H1 (cell line): ENCODE results near the gene RAB38. TPM values are rescaled to one million over a fixed set of nuclear protein-coding genes. Genes with fewer than 3 reads are reported as not detected.

Experiments
- CTCF ChIA-PET: fragments of 300-600 bp; sonication (Branson Sonifier 250); formaldehyde crosslinking; loops from one replicate; lab custom pipeline; 2021; ENCODE audit not compliant: partially characterized antibody; lab: Charles Lee
- POLR2A ChIA-PET: fragments of 300-600 bp; sonication (Branson Sonifier 250); formaldehyde crosslinking; loops from one replicate; lab custom pipeline; 2021; ENCODE audit warnings: inconsistent platforms; ENCODE audit not compliant: partially characterized antibody; lab: Charles Lee
- DNase-seq, 2 experiments: peaks; one replicate each; pipeline versions ENCODE4 v3.0.0 to v3.0.0-alpha.2; 2010 to 2022; ENCODE audit warnings: low spot score in 2 of 2, low read depth in 1 of 2, mixed read lengths in 1 of 2
- FAIRE-seq: peaks from 2 replicates; lab custom pipeline; 2011; peaks lifted over from hg19 to GRCh38; lab: Jason Lieb, UNC
- H2AFZ ChIP-seq: 2 replicates; pipeline ENCODE4 v1.8.1; 2012; ENCODE audit warnings: low read length, inconsistent platforms
- H2AK5ac ChIP-seq: 2 replicates; pipeline ENCODE4 v1.6.1; 2013; ENCODE audit warnings: low read depth, low read length
- H2BK120ac ChIP-seq: replicated peaks from 2 replicates; pipeline ENCODE3; 2013; ENCODE audit warnings: low read depth, low read length, inconsistent platforms
- H2BK12ac ChIP-seq: 2 replicates; pipeline ENCODE4 v1.6.1; 2013; ENCODE audit warnings: low read depth, low read length
- H2BK15ac ChIP-seq: 2 replicates; pipeline ENCODE4 v1.6.1; 2013; ENCODE audit warnings: low read length
- H2BK20ac ChIP-seq: 2 replicates; pipeline ENCODE4 v1.6.1; 2013; ENCODE audit warnings: low read length
- H2BK5ac ChIP-seq: 2 replicates; pipeline ENCODE4 v1.6.1; 2013; ENCODE audit warnings: low read depth, low read length
- H3K14ac ChIP-seq: 2 replicates; pipeline ENCODE4 v1.6.1; 2013; ENCODE audit warnings: inconsistent platforms; ENCODE audit not compliant: insufficient read length
- H3K18ac ChIP-seq: 2 replicates; pipeline ENCODE4 v1.6.1; 2013; ENCODE audit warnings: low read length; ENCODE audit errors: extremely low read depth
- H3K23ac ChIP-seq: 2 replicates; pipeline ENCODE4 v1.6.1; 2013; ENCODE audit warnings: inconsistent platforms; ENCODE audit not compliant: insufficient read length
- H3K23me2 ChIP-seq: 2 replicates; pipeline ENCODE4 v1.6.1; 2013; ENCODE audit warnings: low read depth, low read length
- H3K27ac ChIP-seq: 2 replicates; pipeline ENCODE4 v1.6.1; 2011; ENCODE audit warnings: low read depth, low read length, inconsistent platforms
- H3K27me3 ChIP-seq, 4 experiments: replicated peaks in 1 of 4; 1 replicate in 1 of 4; 2 replicates in 3 of 4; pipeline versions ENCODE4 v1.6.1 to v1.8.1; 2011 to 2013; ENCODE audit warnings: low read length in 3 of 4, mild to moderate bottlenecking in 3 of 4, inconsistent platforms in 2 of 4, mixed read lengths in 2 of 4, moderate library complexity in 1 of 4; ENCODE audit not compliant: control insufficient read depth in 3 of 4, insufficient read depth in 3 of 4; ENCODE audit errors: extremely low read depth in 1 of 4
- H3K36me3 ChIP-seq, 4 experiments: 2 replicates each; pipeline versions ENCODE4 v1.6.1 to v1.8.1; 2011 to 2013; ENCODE audit warnings: mild to moderate bottlenecking in 4 of 4, low read length in 3 of 4, moderate library complexity in 2 of 4, control low read depth in 1 of 4, inconsistent platforms in 1 of 4; ENCODE audit not compliant: insufficient read depth in 4 of 4, control insufficient read depth in 2 of 4
- H3K4ac ChIP-seq: replicated peaks from 2 replicates; pipeline ENCODE3; 2013; ENCODE audit warnings: low read length, low read depth, mixed read lengths, inconsistent platforms; ENCODE audit not compliant: insufficient read length
- H3K4me1 ChIP-seq, 4 experiments: replicated peaks in 1 of 4; 1 replicate in 1 of 4; 2 replicates in 3 of 4; pipeline versions ENCODE4 v1.6.1 to v1.8.1; 2011 to 2013; ENCODE audit warnings: low read length in 3 of 4, inconsistent platforms in 2 of 4, mixed read lengths in 1 of 4; ENCODE audit not compliant: insufficient read depth in 4 of 4, control insufficient read depth in 3 of 4
- H3K4me2 ChIP-seq, 2 experiments: 2 replicates each; pipeline versions ENCODE4 v1.6.1 to v1.8.1; 2011 to 2013; ENCODE audit warnings: low read depth in 2 of 2, low read length in 2 of 2, control low read depth in 1 of 2, inconsistent platforms in 1 of 2, mild to moderate bottlenecking in 1 of 2; ENCODE audit not compliant: insufficient read depth in 1 of 2
- H3K4me3 ChIP-seq, 4 experiments: fragments of 200-600, 300-600 bp in 1 of 4; sonication (generic), shearing (Covaris generic), sonication (Bioruptor Twin) in 1 of 4; 2 replicates each; pipeline versions ENCODE4 v1.5.1 to v1.8.1; 2011 to 2016; ENCODE audit warnings: low read length in 4 of 4, low read depth in 3 of 4, control low read depth in 2 of 4, inconsistent platforms in 2 of 4, mild to moderate bottlenecking in 2 of 4, mixed read lengths in 1 of 4, moderate library complexity in 1 of 4; ENCODE audit not compliant: insufficient read depth in 2 of 4; ENCODE audit errors: extremely low read depth in 1 of 4
- H3K56ac ChIP-seq: replicated peaks from 2 replicates; pipeline ENCODE3; 2013; ENCODE audit warnings: low read depth, mild to moderate bottlenecking, mixed read lengths, low read length, inconsistent platforms; ENCODE audit not compliant: insufficient read length
- H3K79me1 ChIP-seq: 2 replicates; pipeline ENCODE4 v1.6.1; 2013; ENCODE audit warnings: low read depth, low read length, control low read depth
- H3K79me2 ChIP-seq, 2 experiments: 2 replicates each; pipeline versions ENCODE4 v1.6.1 to v1.8.1; 2012 to 2013; ENCODE audit warnings: low read length in 2 of 2, mild to moderate bottlenecking in 2 of 2, inconsistent platforms in 1 of 2; ENCODE audit not compliant: insufficient read depth in 2 of 2, control insufficient read depth in 1 of 2
- H3K9ac ChIP-seq, 4 experiments: replicated peaks in 1 of 4; 1 replicate in 1 of 4; 2 replicates in 3 of 4; pipeline versions ENCODE4 v1.6.1 to v1.8.1; 2011 to 2013; ENCODE audit warnings: low read depth in 3 of 4, low read length in 3 of 4, control low read depth in 2 of 4, mild to moderate bottlenecking in 2 of 4, moderate library complexity in 2 of 4, inconsistent platforms in 1 of 4; ENCODE audit errors: extremely low read depth in 1 of 4
- H3K9me3 ChIP-seq, 2 experiments: 2 replicates each; pipeline versions ENCODE4 v1.6.1 to v1.8.1; 2012 to 2013; ENCODE audit warnings: mild to moderate bottlenecking in 2 of 2, moderate library complexity in 2 of 2, control low read depth in 1 of 2, inconsistent platforms in 1 of 2, low read depth in 1 of 2, low read length in 1 of 2, mixed read lengths in 1 of 2; ENCODE audit not compliant: insufficient read depth in 2 of 2
- H4K20me1 ChIP-seq, 2 experiments: replicated peaks in 1 of 2; 2 replicates each; pipeline versions ENCODE3 to v1.8.1; 2011 to 2013; ENCODE audit warnings: inconsistent platforms in 2 of 2, low read length in 2 of 2, mild to moderate bottlenecking in 1 of 2; ENCODE audit not compliant: insufficient read depth in 2 of 2, control insufficient read depth in 1 of 2
- H4K5ac ChIP-seq: 2 replicates; pipeline ENCODE4 v1.6.1; 2013; ENCODE audit warnings: low read length, low read depth, mixed read lengths, inconsistent platforms; ENCODE audit not compliant: insufficient read length
- H4K8ac ChIP-seq: 2 replicates; pipeline ENCODE4 v1.8.0; 2013; ENCODE audit warnings: mild to moderate bottlenecking, moderate library complexity, low read length, inconsistent platforms; ENCODE audit not compliant: insufficient read depth; ENCODE audit errors: extremely low read depth
- H4K91ac ChIP-seq: replicated peaks from 2 replicates; pipeline ENCODE3; 2013; ENCODE audit warnings: low read length, mixed read lengths, inconsistent platforms; ENCODE audit not compliant: insufficient read length
- EZH2 ChIP-seq: fragments of 200-600 bp; sonication (generic); IDR thresholded peaks from 2 replicates; pipeline ENCODE4 v1.7.1; 2012; ENCODE audit warnings: low read depth, mild to moderate bottlenecking, moderate library complexity, low read length, inconsistent platforms; ENCODE audit not compliant: severe bottlenecking
- GABPA ChIP-seq: IDR thresholded peaks from 2 replicates; pipeline ENCODE4 v1.6.1; 2011; ENCODE audit warnings: mild to moderate bottlenecking, low read length, moderate library complexity, borderline replicate concordance; ENCODE audit not compliant: insufficient read depth
- HDAC2 ChIP-seq, 2 experiments: fragments of 300-600 bp in 1 of 2; sonication (generic) in 1 of 2; IDR thresholded peaks; 2 replicates each; pipeline ENCODE4 v1.6.1; 2011 to 2012; ENCODE audit warnings: low read depth in 2 of 2, low read length in 2 of 2, mild to moderate bottlenecking in 2 of 2, moderate library complexity in 2 of 2, borderline replicate concordance in 1 of 2, inconsistent platforms in 1 of 2
- MAFK ChIP-seq: IDR thresholded peaks from 2 replicates; pipeline ENCODE4 v1.6.1; 2012; ENCODE audit warnings: low read depth, mild to moderate bottlenecking, improper control_type of control experiment, low read length
- RBBP5 ChIP-seq: IDR thresholded peaks from 2 replicates; pipeline ENCODE4 v1.7.1; 2012; ENCODE audit warnings: low read depth, mild to moderate bottlenecking, inconsistent platforms, low read length, moderate library complexity, borderline replicate concordance
- SIRT6 ChIP-seq: IDR thresholded peaks from one replicate; pipeline ENCODE4 v1.7.1; 2012; ENCODE audit warnings: low read length, inconsistent platforms
- SUZ12 ChIP-seq: fragments of 200-600 bp; sonication (generic); IDR thresholded peaks from 2 replicates; pipeline ENCODE4 v1.6.1; 2012; ENCODE audit warnings: mild to moderate bottlenecking, inconsistent platforms, low read length, moderate library complexity, mixed read lengths
- TAF7 ChIP-seq: optimal IDR thresholded peaks from 2 replicates; pipeline ENCODE3; 2011; ENCODE audit warnings: low read depth, mild to moderate bottlenecking, inconsistent platforms, low read length, moderate library complexity, borderline replicate concordance
- WGBS, 2 experiments: shearing (Covaris generic) in 1 of 2; methylation state at CpG; one replicate each; pipeline versions ENCODE4 v1.1.6 to v1.1.7; 2013 to 2015; ENCODE audit warnings: low lambda C conversion rate in 2 of 2, mixed read lengths in 2 of 2, inconsistent platforms in 1 of 2, low coverage in 1 of 2, missing lambda C conversion rate in 1 of 2; ENCODE audit not compliant: insufficient replicate concordance in 2 of 2, insufficient coverage in 1 of 2, insufficient read length in 1 of 2; ENCODE audit errors: extremely low coverage in 1 of 2, missing lambda C conversion rate in 1 of 2; 5-methylcytosine and 5-hydroxymethylcytosine counted together
- polyA plus RNA-seq, 7 experiments: library from polyadenylated mRNA; depleted of rRNA in 3 of 7; stranded (reverse) in 5 of 7; unstranded in 2 of 7; fragments of >200 nt in 5 of 7; fragments of 200-250 nt in 2 of 7; gene quantifications; 1 replicate in 5 of 7; 2 replicates in 1 of 7; 4 replicates in 1 of 7; pipeline versions ENCODE4 v1.2.1 to v1.2.3, GENCODE V29; 2011 to 2013; ENCODE audit warnings: missing spikeins in 2 of 7, mixed read lengths in 2 of 7
- total RNA-seq: library from RNA; stranded (reverse); fragmentation: NEBNext Ultra II Directional; extraction: Animal tissue kit (Norgen Biotek cat#: 25700); gene quantifications from 2 replicates; pipeline ENCODE4 v1.2.1, GENCODE V29; 2021
- TF ChIP-seq, protein P1 (sequence below): IDR thresholded peaks from 2 replicates; pipeline ENCODE4 v1.6.1; 2012; ENCODE audit warnings: inconsistent platforms

The RAB38 gene
- total and polyA plus RNA-seq, 2 of the 8 experiments (the other 6 are each of a cell fraction or from before 2014, with no cell fraction given): 15.4 to 16.5 TPM

DNA sequence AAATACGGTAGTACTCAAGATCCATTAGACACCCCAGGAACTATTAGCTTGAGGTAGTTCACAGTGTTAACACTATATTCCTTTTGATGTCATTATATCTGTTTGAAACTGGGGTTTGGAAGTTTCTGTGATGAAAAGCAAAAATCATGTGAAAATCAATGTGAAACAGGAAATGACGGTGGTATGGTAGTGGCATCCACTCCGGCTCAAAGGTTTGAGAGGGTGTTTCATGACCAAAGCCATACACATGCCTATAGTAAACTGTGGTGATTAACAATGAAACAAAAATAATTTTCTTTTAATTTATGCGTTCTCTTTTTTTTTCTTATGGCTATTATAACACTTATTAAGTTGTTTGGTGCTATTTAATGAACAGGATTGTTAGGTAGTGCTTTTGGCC is 10.9 kb downstream of the RAB38 start:
- Histone ChIP-seq H3K14ac (no peak overlapping the region), H4K5ac (no peak overlapping the region), H2AK5ac (no peak overlapping the region), H3K56ac (no peak overlapping the region), H3K79me2 (no peaks in the 10 kb centered on the region), H2BK15ac (no peak overlapping the region), H2AFZ (no peak overlapping the region), H3K9me3 (no peaks in the 10 kb centered on the region), H4K8ac (no peak overlapping the region), H3K4me3 (no peak overlapping the region), H3K9ac (no peak overlapping the region), H2BK5ac (no peak overlapping the region), H2BK20ac (no peak overlapping the region), H3K4me1 (no peaks in the 10 kb centered on the region), H3K4me2 (no peak overlapping the region), H3K27me3 (no peaks in the 10 kb centered on the region), H3K36me3 (no peaks in the 10 kb centered on the region), H4K91ac (no peak overlapping the region), H4K20me1 (no peaks in the 10 kb centered on the region), H3K27ac (no peak overlapping the region), H2BK12ac (no peak overlapping the region), H3K18ac (no peak overlapping the region), H3K23me2 (no peaks in the 10 kb centered on the region), H2BK120ac (no peak overlapping the region), H3K23ac (no peak overlapping the region), H3K79me1 (no peaks in the 10 kb centered on the region), H3K4ac (no peak overlapping the region)
- TF ChIP-seq TAF7: no peak
- TF ChIP-seq RBBP5: no peak
- TF ChIP-seq, protein P1, sequence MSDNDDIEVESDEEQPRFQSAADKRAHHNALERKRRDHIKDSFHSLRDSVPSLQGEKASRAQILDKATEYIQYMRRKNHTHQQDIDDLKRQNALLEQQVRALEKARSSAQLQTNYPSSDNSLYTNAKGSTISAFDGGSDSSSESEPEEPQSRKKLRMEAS: no peak
- no peak for TF ChIP-seq SIRT6
- TF ChIP-seq MAFK: no peak
- no peak for TF ChIP-seq SUZ12
- no peak for TF ChIP-seq GABPA
- no peak for TF ChIP-seq EZH2
- no peak for TF ChIP-seq HDAC2 (IDR thresholded peaks at IDR 0.05; ENCODE audit: borderline replicate concordance in 1 of 2, low read depth in 2 of 2, low read length in 2 of 2)
- no peak for FAIRE-seq
- POLR2A ChIA-PET: no interaction called here
- WGBS, 2 experiments: 86% methylated on average over 4 of the region's 4 CpGs; no CpG with 5 or more reads in 1 of the 2 experiments
- CTCF ChIA-PET: interaction anchor here (0.7 to 1.0 kb wide), 2 partner anchors 8 to 17 kb away, joined by 3 read pairs; no protein-coding TSS in a partner anchor
- no peak for DNase-seq
